ENCODE measurements around the gene NEDD4L.

The NEDD4L gene

GRCh38 chr18:58136879-58137278, 92.9 kb downstream of the NEDD4L start:
- TF ChIP-seq CTCF (IDR thresholded peaks at IDR 0.05; ENCODE audit: low read depth, low read length) (no peak), MAX (IDR thresholded peaks at IDR 0.05; ENCODE audit: low read depth, low read length) (no peak), POLR2A (IDR thresholded peaks at IDR 0.05; ENCODE audit: extremely low read depth, insufficient read length) (no peak), MYC (IDR thresholded peaks at IDR 0.05; ENCODE audit: low read depth, low read length) (no peak)
- no peak overlapping the region for H3K4me3 ChIP-seq (ENCODE audit: low read depth, low read length)
- no peak for DNase-seq (ENCODE audit: low read depth)

GRCh38 chr18:58139459-58140386, 95.7 kb downstream of the NEDD4L start:
- DNase-seq (ENCODE audit: low read depth): no peak
- TF ChIP-seq CTCF (IDR thresholded peaks at IDR 0.05; ENCODE audit: low read depth, low read length) (no peak), MYC (IDR thresholded peaks at IDR 0.05; ENCODE audit: low read depth, low read length) (no peak), MAX (IDR thresholded peaks at IDR 0.05; ENCODE audit: low read depth, low read length) (no peak), POLR2A (IDR thresholded peaks at IDR 0.05; ENCODE audit: extremely low read depth, insufficient read length) (no peak)
- H3K4me3 ChIP-seq (ENCODE audit: low read depth, low read length): no peak overlapping the region

- TF ChIP-seq MYC (IDR thresholded peaks at IDR 0.05; ENCODE audit: low read depth, low read length): no peak
- TF ChIP-seq MAX (IDR thresholded peaks at IDR 0.05; ENCODE audit: low read depth, low read length): no peak
- no peak for TF ChIP-seq CTCF (IDR thresholded peaks at IDR 0.05; ENCODE audit: low read depth, low read length)
- H3K4me3 ChIP-seq (ENCODE audit: low read depth, low read length): no peak overlapping the region
- no peak for DNase-seq (ENCODE audit: low read depth)
Measured at GRCh38 chr18:58140387-58141325, 96.6 kb downstream of the NEDD4L start.

GRCh38 chr18:58143386-58143785, 99.4 kb downstream of the NEDD4L start:
- H3K4me3 ChIP-seq (ENCODE audit: low read depth, low read length): no peak overlapping the region
- no peak for DNase-seq (ENCODE audit: low read depth)
- TF ChIP-seq CTCF (IDR thresholded peaks at IDR 0.05; ENCODE audit: low read depth, low read length): no peak

- DNase-seq (ENCODE audit: low read depth): no peak
- TF ChIP-seq POLR2A (IDR thresholded peaks at IDR 0.05; ENCODE audit: extremely low read depth, insufficient read length) (no peak), MAX (IDR thresholded peaks at IDR 0.05; ENCODE audit: low read depth, low read length) (no peak)
- H3K4me3 ChIP-seq (ENCODE audit: low read depth, low read length): no peak overlapping the region
Measured at GRCh38 chr18:58144106-58144505, 100.1 kb downstream of the NEDD4L start.

- TF ChIP-seq POLR2A (IDR thresholded peaks at IDR 0.05; ENCODE audit: extremely low read depth, insufficient read length): no peak
- TF ChIP-seq MAX (IDR thresholded peaks at IDR 0.05; ENCODE audit: low read depth, low read length): no peak
- TF ChIP-seq CTCF (IDR thresholded peaks at IDR 0.05; ENCODE audit: low read depth, low read length): no peak
- no peak for TF ChIP-seq MYC (IDR thresholded peaks at IDR 0.05; ENCODE audit: low read depth, low read length)
- DNase-seq (ENCODE audit: low read depth): no peak
Measured at GRCh38 chr18:58144671-58145285, 100.8 kb downstream of the NEDD4L start.

More at GRCh38 chr18:58144671-58145285, 100.8 kb downstream of the NEDD4L start:
- no peak overlapping the region for H3K4me3 ChIP-seq (ENCODE audit: low read depth, low read length)
